SK-N-SH (cell line): Measurements from ENCODE around the gene HSD11B2. TPM values are rescaled to one million over a fixed set of nuclear protein-coding genes. Genes with fewer than 3 reads are reported as not detected.

Experiments used
- CTCF ChIA-PET: fragments of 300-600, 350-600 bp; formaldehyde crosslinking; extraction: SDS; loops from one replicate; lab custom pipeline; 2021; lab: Yijun Ruan, JAX
- POLR2A ChIA-PET: fragments of 350-600 bp; sonication (Branson Sonifier 250); formaldehyde crosslinking; extraction: SDS; loops from one replicate; lab custom pipeline; 2020; ENCODE audit warnings: antibody characterized with exemption, inconsistent platforms; lab: Yijun Ruan, JAX
- DNase-seq: peaks from one replicate; pipeline ENCODE4 v3.0.0; 2012
- H2AFZ ChIP-seq: fragments of 200-600 bp; sonication (generic); 2 replicates; pipeline ENCODE4 v1.8.1; 2016; ENCODE audit warnings: antibody characterized with exemption, mild to moderate bottlenecking, low read depth
- H3F3A ChIP-seq: fragments of 200-600 bp; sonication (generic); replicated peaks from 2 replicates; pipeline ENCODE3; 2016; ENCODE audit warnings: antibody characterized with exemption, mild to moderate bottlenecking; ENCODE audit not compliant: insufficient read depth
- H3K27ac ChIP-seq, 2 experiments: fragments of 200-500 bp in 1 of 2; fragments of 200-600 bp in 1 of 2; sonication (Bioruptor generic) in 1 of 2; sonication (generic), shearing (Covaris generic) in 1 of 2; 2 replicates each; pipeline versions ENCODE4 v1.5.1 to v1.6.1; 2014 to 2016; ENCODE audit warnings: low read depth in 2 of 2, inconsistent platforms in 1 of 2, low read length in 1 of 2, mild to moderate bottlenecking in 1 of 2, mixed read lengths in 1 of 2
- H3K27me3 ChIP-seq: fragments of 200-600 bp; sonication (generic), shearing (Covaris generic); 2 replicates; pipeline ENCODE4 v1.6.1; 2016; ENCODE audit warnings: mixed run types; ENCODE audit not compliant: insufficient read depth
- H3K36me3 ChIP-seq, 2 experiments: fragments of 200-500 bp in 1 of 2; fragments of 200-600 bp in 1 of 2; sonication (Bioruptor generic) in 1 of 2; sonication (generic) in 1 of 2; replicated peaks in 1 of 2; 2 replicates each; pipeline versions ENCODE3 to v1.5.1; 2014 to 2016; ENCODE audit warnings: low read length in 1 of 2, mild to moderate bottlenecking in 1 of 2; ENCODE audit not compliant: insufficient read depth in 2 of 2, control insufficient read depth in 1 of 2
- H3K4me1 ChIP-seq, 2 experiments: fragments of 200-500 bp in 1 of 2; fragments of 200-600 bp in 1 of 2; sonication (Bioruptor generic) in 1 of 2; sonication (generic), shearing (Covaris generic) in 1 of 2; 2 replicates each; pipeline versions ENCODE4 v1.5.1 to v1.6.1; 2014 to 2016; ENCODE audit warnings: low read depth in 1 of 2, low read length in 1 of 2, mixed run types in 1 of 2; ENCODE audit not compliant: insufficient read depth in 2 of 2, control insufficient read depth in 1 of 2
- H3K4me2 ChIP-seq: fragments of 200-600 bp; sonication (generic), shearing (Covaris generic); 2 replicates; pipeline ENCODE4 v1.6.1; 2017; ENCODE audit warnings: mixed run types
- H3K4me3 ChIP-seq, 2 experiments: fragments of 200-500 bp in 1 of 2; fragments of 200-600 bp in 1 of 2; sonication (Bioruptor generic) in 1 of 2; sonication (generic), shearing (Covaris generic) in 1 of 2; 2 replicates each; pipeline versions ENCODE4 v1.5.1 to v1.8.1; 2014 to 2016; ENCODE audit warnings: low read depth in 2 of 2, inconsistent platforms in 1 of 2, low read length in 1 of 2, mild to moderate bottlenecking in 1 of 2, mixed read lengths in 1 of 2, moderate library complexity in 1 of 2
- H3K79me2 ChIP-seq: fragments of 200-600 bp; sonication (generic); 2 replicates; pipeline ENCODE4 v1.8.1; 2017; ENCODE audit warnings: mild to moderate bottlenecking; ENCODE audit not compliant: insufficient read depth
- H3K9ac ChIP-seq: fragments of 200-600 bp; sonication (generic); 2 replicates; pipeline ENCODE4 v1.6.1; 2017; ENCODE audit warnings: mixed run types
- H3K9me2 ChIP-seq: fragments of 200-600 bp; sonication (generic); 2 replicates; pipeline ENCODE4 v1.6.1; 2017; ENCODE audit warnings: mixed run types
- H3K9me3 ChIP-seq: fragments of 200-600 bp; sonication (generic); 2 replicates; pipeline ENCODE4 v1.6.1; 2017; ENCODE audit warnings: mixed run types, mild to moderate bottlenecking, moderate library complexity
- H4K20me1 ChIP-seq: fragments of 200-600 bp; sonication (generic); 2 replicates; pipeline ENCODE4 v1.6.1; 2017; ENCODE audit warnings: mild to moderate bottlenecking, mixed run types; ENCODE audit not compliant: insufficient read depth
- CHD2 ChIP-seq: fragments of 150-350 bp; IDR thresholded peaks from 2 replicates; pipeline ENCODE4 v1.6.1; 2018; ENCODE audit warnings: low read length; ENCODE audit not compliant: partially characterized antibody
- EP300 ChIP-seq, 2 experiments: IDR thresholded peaks; 2 replicates each; pipeline versions ENCODE4 v1.4.0 to v1.6.1; 2012; ENCODE audit warnings: borderline replicate concordance in 1 of 2, low read depth in 1 of 2, low read length in 1 of 2
- GABPA ChIP-seq: IDR thresholded peaks from 2 replicates; pipeline ENCODE4 v1.4.0; 2012; ENCODE audit warnings: low read depth, mild to moderate bottlenecking
- IRF3 ChIP-seq: fragments of 150-350 bp; IDR thresholded peaks from 2 replicates; pipeline ENCODE4 v1.6.1; 2016; ENCODE audit warnings: mild to moderate bottlenecking, low read depth, low read length
- NRF1 ChIP-seq: IDR thresholded peaks from 2 replicates; pipeline ENCODE4 v1.6.1; 2012; ENCODE audit warnings: low read depth, mild to moderate bottlenecking, low read length
- TCF12 ChIP-seq: IDR thresholded peaks from 2 replicates; pipeline ENCODE4 v1.4.0; 2012
- ZBTB33 ChIP-seq: IDR thresholded peaks from 2 replicates; pipeline ENCODE4 v1.4.0; 2012; ENCODE audit warnings: low read depth, borderline replicate concordance
- WGBS: methylation state at CpG from one replicate; pipeline ENCODE4 v1.1.6; 2017; ENCODE audit warnings: low lambda C conversion rate; 5-methylcytosine and 5-hydroxymethylcytosine counted together
- polyA plus RNA-seq, 3 experiments: library from polyadenylated mRNA; depleted of rRNA; stranded (reverse); fragments of >200 nt; gene quantifications; 2 replicates each; pipeline ENCODE4 v1.2.3, GENCODE V29; 2012
- TF ChIP-seq, protein P1 (sequence below): fragments of 200-600 bp; sonication (generic); IDR thresholded peaks from 2 replicates; pipeline ENCODE4 v1.6.1; 2017; ENCODE audit warnings: antibody characterized with exemption, mild to moderate bottlenecking, moderate library complexity

Gene HSD11B2
- polyA plus RNA-seq, 1 of the 3 experiments (the other 2 are of a cell fraction): 0.23 TPM

DNA sequence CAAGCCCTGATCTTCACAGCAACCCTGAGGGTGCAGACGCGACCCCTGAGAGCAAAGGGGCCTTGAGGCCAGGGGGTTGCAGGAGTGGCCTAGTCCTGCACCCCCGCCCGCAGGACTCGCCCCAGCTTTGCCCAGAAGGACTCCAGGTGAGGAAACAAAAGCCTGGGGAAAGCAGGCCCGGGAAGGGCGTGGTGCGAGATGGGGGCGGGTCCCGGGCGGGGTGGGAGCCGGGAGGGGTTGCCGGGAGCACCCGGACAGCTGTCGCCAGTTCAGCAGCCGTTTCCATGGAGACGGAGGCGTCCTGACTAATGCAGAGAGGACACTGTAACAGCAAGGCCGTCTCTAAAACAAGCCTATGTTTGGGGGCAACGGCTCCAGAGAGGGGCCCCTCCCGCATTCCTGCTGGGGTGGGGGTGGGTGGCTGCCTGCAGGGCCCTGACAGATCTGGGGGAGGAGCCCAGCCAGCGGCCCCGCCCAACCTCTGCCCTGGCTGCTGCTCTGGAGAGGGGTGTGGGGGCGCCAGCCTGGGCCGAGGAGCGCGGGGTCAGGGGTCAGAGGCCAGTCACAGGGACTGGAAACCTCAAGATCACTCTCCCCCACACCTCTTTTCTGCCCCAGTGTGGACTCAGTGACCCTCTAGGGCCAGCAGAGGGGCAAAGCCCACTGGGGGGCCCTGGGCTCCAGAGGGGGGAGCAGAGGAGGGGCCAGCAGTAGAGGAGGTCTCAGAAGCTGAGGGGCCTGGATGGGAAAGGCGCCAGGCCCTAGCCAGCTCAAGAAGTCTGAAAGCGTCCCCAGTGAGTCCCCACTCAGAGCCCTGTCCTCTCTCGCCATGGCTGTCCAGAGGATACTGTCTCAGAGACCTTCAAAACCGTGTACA lies 34.5 kb upstream of the HSD11B2 start:
- no peaks in the 10 kb centered on the region for H3K36me3 ChIP-seq
- H3K9me2 ChIP-seq: no peaks in the 10 kb centered on the region
- whole genome bisulfite sequencing: 51% methylated on average over 14 of the region's 31 CpGs
- peak overlapping the region in 1 of 2 experiments; percentile 51; a peak in 3 of 4 replicates for H3K27ac ChIP-seq
- peaks cover 5% of the 10 kb centered on the region for H3F3A ChIP-seq
- H2AFZ ChIP-seq: no peak overlapping the region
- no peaks in the 10 kb centered on the region for H3K27me3 ChIP-seq
- peak; percentile 87 for DNase-seq
- peaks cover 10 to 64% of the 10 kb centered on the region in 2 experiments; a peak in 2 of 4 replicates for H3K4me1 ChIP-seq
- POLR2A ChIA-PET: interaction anchor here (0.6 to 1.1 kb wide), 2 partner anchors 9 to 400 kb away, joined by 3 to 6 read pairs; no protein-coding TSS in a partner anchor
- no peak overlapping the region for H3K4me3 ChIP-seq
- H4K20me1 ChIP-seq: no peaks in the 10 kb centered on the region
- H3K79me2 ChIP-seq: no peaks in the 10 kb centered on the region
- CTCF ChIA-PET: interaction anchor here (1.1 kb wide), 2 partner anchors 31 to 70 kb away, joined by 3 read pairs; no protein-coding TSS in a partner anchor
- peak overlapping the region; percentile 50 for H3K4me2 ChIP-seq
- H3K9ac ChIP-seq: peak overlapping the region; percentile 28; the same call in 1 of the 2 replicates
- TF ChIP-seq, protein P1, sequence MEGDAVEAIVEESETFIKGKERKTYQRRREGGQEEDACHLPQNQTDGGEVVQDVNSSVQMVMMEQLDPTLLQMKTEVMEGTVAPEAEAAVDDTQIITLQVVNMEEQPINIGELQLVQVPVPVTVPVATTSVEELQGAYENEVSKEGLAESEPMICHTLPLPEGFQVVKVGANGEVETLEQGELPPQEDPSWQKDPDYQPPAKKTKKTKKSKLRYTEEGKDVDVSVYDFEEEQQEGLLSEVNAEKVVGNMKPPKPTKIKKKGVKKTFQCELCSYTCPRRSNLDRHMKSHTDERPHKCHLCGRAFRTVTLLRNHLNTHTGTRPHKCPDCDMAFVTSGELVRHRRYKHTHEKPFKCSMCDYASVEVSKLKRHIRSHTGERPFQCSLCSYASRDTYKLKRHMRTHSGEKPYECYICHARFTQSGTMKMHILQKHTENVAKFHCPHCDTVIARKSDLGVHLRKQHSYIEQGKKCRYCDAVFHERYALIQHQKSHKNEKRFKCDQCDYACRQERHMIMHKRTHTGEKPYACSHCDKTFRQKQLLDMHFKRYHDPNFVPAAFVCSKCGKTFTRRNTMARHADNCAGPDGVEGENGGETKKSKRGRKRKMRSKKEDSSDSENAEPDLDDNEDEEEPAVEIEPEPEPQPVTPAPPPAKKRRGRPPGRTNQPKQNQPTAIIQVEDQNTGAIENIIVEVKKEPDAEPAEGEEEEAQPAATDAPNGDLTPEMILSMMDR: no peak
- TF ChIP-seq GABPA (no peak), CHD2 (no peak), ZBTB33 (no peak), NRF1 (no peak), IRF3 (no peak), EP300 (IDR thresholded peaks at IDR 0.05; ENCODE audit: borderline replicate concordance in 1 of 2, low read depth in 1 of 2, low read length in 1 of 2) (no peak), TCF12 (no peak)
- no peaks in the 10 kb centered on the region for H3K9me3 ChIP-seq
